Left ventricle myocardium inferior (tissue), 1 donor: ENCODE data around the gene SYCN. TPM values are rescaled to one million over a fixed set of nuclear protein-coding genes. Genes with fewer than 3 reads are reported as not detected.

ENCODE experiments used
- DNase-seq: peaks from one replicate; pipeline ENCODE4 v3.0.0-alpha.2; 2020
- H3K27ac ChIP-seq: fragments of 200-600 bp; replicated peaks from 2 replicates; pipeline ENCODE4 v1.8.0; 2021
- H3K27me3 ChIP-seq: fragments of 200-600 bp; 2 replicates; pipeline ENCODE4 v1.8.0; 2021; ENCODE audit warnings: low read depth
- H3K36me3 ChIP-seq: fragments of 200-600 bp; 2 replicates; pipeline ENCODE4 v1.8.0; 2021
- H3K4me1 ChIP-seq: fragments of 200-600 bp; 2 replicates; pipeline ENCODE4 v1.8.0; 2021
- H3K4me3 ChIP-seq: fragments of 200-600 bp; 2 replicates; pipeline ENCODE4 v1.8.0; 2021; ENCODE audit warnings: mild to moderate bottlenecking, moderate library complexity
- H3K9me3 ChIP-seq: fragments of 200-600 bp; replicated peaks from 2 replicates; pipeline ENCODE4 v1.8.0; 2021
- CTCF ChIP-seq: fragments of 200-600 bp; IDR thresholded peaks from 2 replicates; pipeline ENCODE4 v1.8.0; 2021; ENCODE audit warnings: antibody characterized with exemption, mild to moderate bottlenecking, borderline replicate concordance
- intact Hi-C: fragments of 100-400 bp; cut with micrococcal nuclease; formaldehyde crosslinking; loops from one replicate; pipeline ENCODE4 v1.11.0; 2022
- total RNA-seq: library from RNA; stranded (reverse); fragmentation: NEBNext Ultra II Directional; extraction: Animal tissue kit (Norgen Biotek cat#: 25700); gene quantifications from one replicate; pipeline ENCODE4 v1.2.1, GENCODE V29; 2021
- donor health status: DM: no; HTN: yes; CAD: no; lungs with severe emphysema.

The SYCN gene
- total RNA-seq, 1 donor from 2014 or later: not detected

DNA sequence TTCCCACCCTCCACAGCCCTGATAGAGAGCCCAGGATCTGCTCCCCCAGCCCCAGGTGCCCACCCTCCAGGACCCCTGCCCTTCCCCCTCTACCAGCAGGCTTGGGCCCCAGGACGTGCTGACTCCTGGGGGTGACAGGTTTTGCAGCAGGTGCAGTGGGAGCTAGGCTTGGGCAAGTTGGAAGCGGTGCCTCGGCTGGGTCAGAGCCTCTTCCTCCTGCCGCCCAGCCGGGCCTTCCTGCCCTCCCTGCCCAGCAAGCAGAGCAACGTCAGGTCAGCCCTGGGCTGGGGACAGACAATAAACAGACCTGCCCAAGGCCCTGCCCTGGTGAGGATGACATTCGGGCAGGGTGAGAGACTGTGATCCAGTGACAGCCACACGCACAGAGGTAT, 16.5 kb downstream of the SYCN start:
- intact Hi-C loops: loop anchor here (2.0 kb wide), 1 partner anchor 65 kb away; no protein-coding TSS in a partner anchor
- Histone ChIP-seq H3K27ac (no peak overlapping the region), H3K4me1 (peaks cover 5% of the 10 kb centered on the region), H3K9me3 (no peaks in the 10 kb centered on the region), H3K4me3 (no peak overlapping the region), H3K36me3 (no peaks in the 10 kb centered on the region), H3K27me3 (peaks cover 57% of the 10 kb centered on the region)
- TF ChIP-seq CTCF: no peak
- no peak for DNase-seq

DNA sequence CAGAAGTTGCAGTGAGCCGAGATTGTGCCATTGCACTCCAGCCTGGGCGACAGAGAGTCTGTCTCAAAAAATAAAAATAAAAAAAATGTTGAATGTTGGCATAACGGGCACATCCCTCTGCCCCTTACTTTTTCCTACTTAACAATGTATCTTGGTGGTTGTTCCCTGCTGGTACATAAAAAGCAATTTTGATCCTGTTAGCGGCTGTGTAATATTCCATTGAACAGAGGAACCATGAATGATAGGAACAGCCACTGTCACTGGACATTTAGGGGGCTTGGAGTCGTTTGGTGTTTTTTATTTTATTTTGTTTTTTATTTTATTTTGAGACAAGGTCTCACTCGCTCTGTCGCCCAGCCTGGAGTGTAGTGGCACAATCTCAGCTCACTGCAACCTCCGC, 17.7 kb downstream of the SYCN start:
- intact Hi-C loops: loop anchor here (2.0 kb wide), 1 partner anchor 64 kb away; no protein-coding TSS in a partner anchor

GRCh38 chr19:39183104-39183503, 21.0 kb downstream of the SYCN start:
- DNase-seq: no peak
- Histone ChIP-seq H3K36me3 (peaks cover 8% of the 10 kb centered on the region), H3K4me3 (no peak overlapping the region), H3K27me3 (peaks cover 13% of the 10 kb centered on the region), H3K4me1 (peaks cover 5% of the 10 kb centered on the region), H3K27ac (no peak overlapping the region), H3K9me3 (no peaks in the 10 kb centered on the region)
- TF ChIP-seq CTCF: no peak
- intact Hi-C loops: no loop called here

More for the DNA sequence above, 17.7 kb downstream of the SYCN start:
- Histone ChIP-seq H3K4me3 (no peak overlapping the region), H3K27ac (no peak overlapping the region), H3K36me3 (no peaks in the 10 kb centered on the region), H3K9me3 (no peaks in the 10 kb centered on the region), H3K4me1 (peaks cover 5% of the 10 kb centered on the region), H3K27me3 (peaks cover 45% of the 10 kb centered on the region)
- TF ChIP-seq CTCF: no peak
- DNase-seq: no peak

DNA sequence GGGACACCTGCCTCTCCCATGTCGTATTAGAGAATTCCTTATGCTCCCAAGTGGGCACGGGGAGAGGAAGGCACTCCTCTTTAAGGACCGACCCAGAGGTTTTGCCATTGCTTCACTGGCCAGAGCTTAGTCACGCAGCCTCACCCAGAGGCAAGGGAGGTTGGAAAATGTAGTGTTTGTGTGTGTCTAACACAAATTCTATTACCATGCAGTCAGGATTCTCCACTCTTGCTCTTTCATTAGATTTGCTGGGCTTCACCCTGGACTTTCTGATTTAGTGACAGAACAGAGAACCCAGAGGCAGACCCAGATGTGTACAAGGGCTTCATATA, 21.9 kb downstream of the SYCN start:
- peaks cover 3% of the 10 kb centered on the region for H3K27me3 ChIP-seq
- H3K36me3 ChIP-seq: peaks cover 13% of the 10 kb centered on the region
- TF ChIP-seq CTCF: no peak
- no peak overlapping the region for H3K4me3 ChIP-seq
- no peaks in the 10 kb centered on the region for H3K4me1 ChIP-seq
- no peak for DNase-seq
- intact Hi-C loops: no loop called here
- H3K9me3 ChIP-seq: no peaks in the 10 kb centered on the region
- H3K27ac ChIP-seq: no peak overlapping the region

DNA sequence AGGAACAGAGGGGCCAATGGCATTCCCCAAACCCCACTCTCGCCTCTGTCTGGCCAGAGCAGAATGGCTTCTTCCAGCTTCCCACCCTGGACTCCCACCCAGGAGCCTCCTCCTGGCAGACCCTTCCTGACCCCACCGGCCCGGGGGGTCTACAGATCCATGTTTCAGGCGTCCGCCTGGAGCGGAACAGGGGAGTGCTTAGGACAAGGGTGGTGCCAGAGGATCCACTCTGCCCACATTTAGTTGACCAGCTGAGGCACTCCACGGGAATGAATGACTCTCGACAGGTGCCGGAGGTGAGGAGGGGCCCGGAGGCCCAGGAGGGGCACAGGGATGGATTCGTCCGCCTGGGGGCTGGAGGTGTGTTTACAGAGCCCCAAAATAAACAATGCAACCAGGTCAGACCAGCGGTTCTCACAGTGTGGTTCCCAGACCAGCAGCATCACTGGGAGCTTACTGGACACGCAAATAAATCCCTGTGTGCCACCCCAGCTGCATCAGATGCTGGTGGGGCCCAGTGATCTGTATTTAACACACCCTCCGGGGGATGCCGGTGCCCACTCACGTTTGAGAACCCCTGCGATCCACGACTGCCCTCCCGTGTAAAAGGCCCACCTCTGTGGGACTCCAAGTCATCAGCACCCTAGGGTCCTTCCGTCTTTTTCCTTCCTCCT, 22.4 kb downstream of the SYCN start:
- intact Hi-C loops: no loop called here

More for the DNA sequence above, 22.4 kb downstream of the SYCN start:
- no peak for TF ChIP-seq CTCF
- H3K27me3 ChIP-seq: no peaks in the 10 kb centered on the region
- no peak overlapping the region for H3K27ac ChIP-seq
- no peaks in the 10 kb centered on the region for H3K9me3 ChIP-seq
- no peak overlapping the region for H3K4me3 ChIP-seq
- no peaks in the 10 kb centered on the region for H3K4me1 ChIP-seq
- peaks cover 16% of the 10 kb centered on the region for H3K36me3 ChIP-seq
- no peak for DNase-seq
